Subcutaneous abdominal adipose tissue (tissue), 5 donors: ENCODE data around the gene BMPER.

Experiments used
- H3K27ac ChIP-seq: one replicate; pipeline ENCODE4 v1.7.0; 2013; ENCODE audit warnings: low read depth, mild to moderate bottlenecking, inconsistent platforms, low read length, moderate library complexity
- H3K27me3 ChIP-seq, 5 donors: one replicate each; pipeline ENCODE4 v1.7.0; 2013; ENCODE audit warnings: low read length in 5 of 5, inconsistent platforms in 1 of 5; ENCODE audit not compliant: control insufficient read depth in 5 of 5, insufficient read depth in 4 of 5
- H3K36me3 ChIP-seq, 5 donors: one replicate each; pipeline ENCODE4 v1.7.0; 2013; ENCODE audit warnings: low read length in 5 of 5; ENCODE audit not compliant: control insufficient read depth in 5 of 5, insufficient read depth in 5 of 5
- H3K4me1 ChIP-seq, 5 donors: one replicate each; pipeline ENCODE4 v1.7.0; 2013; ENCODE audit warnings: low read length in 5 of 5, mild to moderate bottlenecking in 3 of 5, moderate library complexity in 1 of 5; ENCODE audit not compliant: control insufficient read depth in 5 of 5, insufficient read depth in 5 of 5
- H3K4me3 ChIP-seq, 5 donors: one replicate each; pipeline ENCODE4 v1.7.0; 2013; ENCODE audit warnings: low read length in 5 of 5, low read depth in 1 of 5
- H3K9ac ChIP-seq, 5 donors: one replicate each; pipeline ENCODE4 v1.7.0; 2013; ENCODE audit warnings: low read length in 5 of 5, mild to moderate bottlenecking in 4 of 5, moderate library complexity in 3 of 5
- H3K9me3 ChIP-seq, 5 donors: one replicate each; pipeline ENCODE4 v1.7.0; 2013; ENCODE audit warnings: low read length in 5 of 5; ENCODE audit not compliant: control insufficient read depth in 5 of 5
- donor health status: healthy.
- donor health status: healthy.
- donor health status: healthy.
- donor health status: healthy.
- donor health status: healthy.

Gene BMPER

DNA sequence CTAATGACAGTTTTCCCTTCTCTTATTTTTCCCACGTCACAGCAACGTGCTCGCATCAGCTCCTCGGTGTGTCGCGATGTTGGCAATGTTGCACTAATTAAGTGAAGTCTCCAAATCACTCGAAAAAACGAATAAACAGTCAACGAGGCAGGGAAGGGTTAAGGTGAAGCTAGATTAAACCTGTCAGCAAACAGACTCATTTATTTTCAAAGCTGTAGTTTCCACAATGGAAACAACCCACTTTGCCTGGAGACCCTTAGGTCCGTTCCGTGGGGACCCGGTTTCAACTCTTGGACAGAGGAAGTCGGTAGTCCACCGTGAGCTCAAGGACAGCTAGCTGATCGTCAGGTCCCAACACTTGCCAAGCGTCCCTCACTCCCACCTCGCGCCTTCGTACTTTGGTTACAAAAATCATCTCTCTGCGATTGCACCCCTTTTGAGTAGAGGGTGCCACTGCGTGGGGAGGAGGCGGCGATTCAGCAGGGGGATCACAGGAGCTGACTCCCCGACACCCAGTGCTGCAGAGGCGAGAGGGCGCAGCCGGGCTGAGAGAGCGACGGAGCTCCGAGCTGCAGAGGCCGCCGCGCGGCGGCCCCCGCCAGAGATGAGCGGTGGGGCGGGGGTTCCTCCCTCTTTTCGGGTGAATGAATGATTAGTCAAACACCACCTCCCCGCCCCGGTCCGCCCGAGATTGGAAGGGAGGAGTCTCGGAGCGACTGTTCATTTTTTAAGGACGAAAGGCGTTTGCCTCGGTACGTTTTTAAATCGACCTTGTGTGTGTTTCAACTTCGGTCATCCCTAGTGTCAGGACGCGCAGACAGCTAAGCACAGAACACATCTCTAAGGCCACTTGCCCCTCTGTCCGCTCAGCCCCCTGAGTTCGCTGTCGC is 1.3 kb upstream of the BMPER start:
- H3K27ac ChIP-seq: peak overlapping the region; percentile 79
- H3K4me3 ChIP-seq: peak overlapping the region; percentile 64 to 84 (median 74)
- no peaks in the 10 kb centered on the region for H3K9me3 ChIP-seq
- no peaks in the 10 kb centered on the region for H3K36me3 ChIP-seq
- peak overlapping the region in 3 of 5 donors; percentile 51 to 77 (median 60) for H3K9ac ChIP-seq
- peaks cover 0 to 23% (median 20%) of the 10 kb centered on the region in 5 donors for H3K4me1 ChIP-seq
- peaks cover 0 to 23% (median 0%) of the 10 kb centered on the region in 5 donors for H3K27me3 ChIP-seq

DNA sequence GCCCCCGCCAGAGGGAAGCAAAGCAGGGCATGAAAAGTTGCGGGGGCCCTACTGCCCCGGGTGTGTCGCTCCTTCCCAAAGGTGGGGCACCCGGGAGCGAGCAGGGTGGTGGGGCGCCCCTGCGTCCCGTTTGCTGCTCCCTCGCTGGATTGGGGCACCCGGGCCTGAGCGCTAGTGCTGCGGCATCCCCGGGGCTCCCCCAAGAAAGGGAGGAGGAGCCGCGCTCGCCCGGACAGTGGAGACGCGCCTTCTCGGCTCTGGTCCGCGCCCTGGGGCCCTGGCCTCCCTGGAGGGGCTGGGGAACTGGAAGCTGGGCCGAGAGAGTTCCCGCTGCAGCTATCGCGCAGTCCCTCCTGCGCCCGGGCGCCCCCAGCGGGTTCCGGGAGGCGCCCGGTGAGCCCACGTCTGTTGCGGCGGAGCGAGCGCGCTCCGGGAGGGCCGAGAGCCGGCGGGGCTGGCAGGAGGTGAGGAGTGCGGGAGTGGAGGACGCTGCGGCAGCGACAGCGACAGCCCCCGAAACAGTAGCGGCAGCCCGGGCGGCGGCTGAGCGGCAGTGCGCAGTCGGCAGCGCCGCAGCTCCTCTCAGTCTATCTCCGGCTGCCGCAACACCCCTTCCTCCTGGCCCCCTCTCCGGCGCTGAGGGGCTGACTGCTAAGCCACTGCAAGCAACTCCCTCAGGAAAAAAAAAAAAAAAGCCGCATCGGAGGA is 504 bp upstream of the BMPER start:
- peak overlapping the region; percentile 64 to 84 (median 74) for H3K4me3 ChIP-seq
- peak overlapping the region; percentile 79 for H3K27ac ChIP-seq
- H3K36me3 ChIP-seq: no peaks in the 10 kb centered on the region
- H3K4me1 ChIP-seq: peaks cover 0 to 23% (median 20%) of the 10 kb centered on the region in 5 donors
- peak overlapping the region in 3 of 5 donors; percentile 51 to 77 (median 60) for H3K9ac ChIP-seq
- peaks cover 0 to 23% (median 0%) of the 10 kb centered on the region in 5 donors for H3K27me3 ChIP-seq
- H3K9me3 ChIP-seq: no peaks in the 10 kb centered on the region

DNA sequence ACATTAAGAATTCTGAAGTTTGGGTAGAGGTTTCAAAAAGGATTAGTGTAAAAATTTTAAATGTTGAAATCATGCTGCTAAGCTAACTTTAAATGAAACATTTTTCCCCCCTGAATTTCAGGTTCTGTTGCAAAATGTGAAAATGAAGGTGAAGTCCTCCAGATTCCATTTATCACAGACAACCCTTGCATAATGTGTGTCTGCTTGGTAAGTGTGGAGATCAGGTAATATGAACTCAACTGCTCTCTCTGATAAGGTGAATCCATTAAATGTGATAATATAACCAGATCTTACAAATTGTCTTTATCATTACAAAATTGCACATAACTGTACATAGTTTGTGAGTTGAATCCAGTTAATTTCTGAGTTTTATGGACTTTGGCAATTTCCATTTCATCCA is 1.4 kb downstream of the BMPER start:
- H3K4me3 ChIP-seq: no peak overlapping the region
- no peak overlapping the region for H3K9ac ChIP-seq
- H3K4me1 ChIP-seq: peaks cover 0 to 23% (median 20%) of the 10 kb centered on the region in 5 donors
- peaks cover 0 to 23% (median 0%) of the 10 kb centered on the region in 5 donors for H3K27me3 ChIP-seq
- H3K27ac ChIP-seq: no peak overlapping the region
- H3K36me3 ChIP-seq: no peaks in the 10 kb centered on the region
- no peaks in the 10 kb centered on the region for H3K9me3 ChIP-seq

DNA sequence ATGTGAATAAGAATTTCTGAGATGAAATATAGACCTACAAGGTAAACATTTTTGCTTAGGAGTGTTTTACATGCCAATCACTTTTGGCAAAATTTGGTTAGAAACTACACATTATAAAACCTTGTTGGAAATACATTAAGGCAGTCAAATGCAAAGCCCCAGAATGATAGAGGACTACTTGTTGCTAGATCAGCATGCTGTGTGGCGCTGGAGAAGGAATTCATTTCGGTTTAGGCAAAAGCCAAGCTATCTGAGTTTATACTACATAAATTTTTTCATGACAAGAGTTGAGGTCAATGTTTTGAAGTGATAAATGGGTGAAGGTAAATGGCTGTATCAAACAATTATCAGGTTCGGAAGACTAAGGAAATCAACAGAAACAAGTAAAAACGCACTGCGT is 2.3 kb downstream of the BMPER start:
- Histone ChIP-seq H3K9ac (no peak overlapping the region), H3K27me3 (peaks cover 0 to 22% (median 0%) of the 10 kb centered on the region in 5 donors), H3K27ac (no peak overlapping the region), H3K9me3 (no peaks in the 10 kb centered on the region), H3K4me3 (no peak overlapping the region), H3K36me3 (no peaks in the 10 kb centered on the region), H3K4me1 (peaks cover 0 to 23% (median 20%) of the 10 kb centered on the region in 5 donors)

DNA sequence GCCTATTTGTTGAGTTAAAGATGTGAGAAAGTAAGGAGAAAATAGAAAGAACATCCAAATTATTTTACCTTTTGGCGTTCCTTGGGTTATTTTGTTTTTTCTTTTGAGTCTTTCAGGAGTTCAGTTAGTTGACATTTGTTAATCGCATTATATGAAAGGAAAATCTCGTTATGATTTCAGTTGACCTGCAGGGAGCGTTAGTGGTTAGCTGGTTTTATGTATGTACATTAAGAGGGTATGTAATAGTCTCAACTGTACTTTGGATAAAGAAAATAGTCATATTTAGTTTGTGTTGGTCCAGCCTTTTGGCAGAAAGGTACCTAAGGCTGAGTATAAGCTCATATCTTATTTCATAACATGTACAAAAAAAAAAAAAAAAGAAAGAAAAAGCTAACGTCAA is 4.0 kb downstream of the BMPER start:
- Histone ChIP-seq H3K4me3 (no peak overlapping the region), H3K27ac (no peak overlapping the region), H3K4me1 (peaks cover 0 to 15% (median 11%) of the 10 kb centered on the region in 5 donors), H3K9ac (no peak overlapping the region), H3K27me3 (peaks cover 0 to 11% (median 0%) of the 10 kb centered on the region in 5 donors), H3K36me3 (no peaks in the 10 kb centered on the region), H3K9me3 (no peaks in the 10 kb centered on the region)

DNA sequence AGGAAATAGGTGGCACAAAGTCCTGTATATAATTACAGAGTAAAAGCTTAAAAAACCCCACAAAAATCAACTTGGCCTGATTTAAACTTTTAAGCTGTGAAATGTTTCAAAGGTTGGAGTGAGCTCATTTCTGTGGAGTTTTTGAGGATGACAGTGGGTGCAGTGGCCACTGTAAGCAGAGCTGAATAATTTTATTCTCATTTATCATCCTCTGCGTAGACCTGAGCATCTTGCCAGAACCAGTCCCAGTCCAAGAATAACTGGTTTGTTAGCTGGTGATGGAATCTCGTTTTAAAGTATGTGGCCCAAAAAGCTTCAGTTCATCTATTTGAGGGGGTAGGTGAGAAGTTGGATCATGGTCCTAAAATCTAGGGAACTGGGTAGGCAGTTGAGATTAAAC is 4.4 kb downstream of the BMPER start:
- H3K36me3 ChIP-seq: no peaks in the 10 kb centered on the region
- no peaks in the 10 kb centered on the region for H3K9me3 ChIP-seq
- H3K27me3 ChIP-seq: peaks cover 0 to 7% (median 0%) of the 10 kb centered on the region in 5 donors
- H3K4me3 ChIP-seq: no peak overlapping the region
- H3K9ac ChIP-seq: no peak overlapping the region
- H3K4me1 ChIP-seq: peaks cover 0 to 10% (median 7%) of the 10 kb centered on the region in 5 donors
- H3K27ac ChIP-seq: no peak overlapping the region

DNA sequence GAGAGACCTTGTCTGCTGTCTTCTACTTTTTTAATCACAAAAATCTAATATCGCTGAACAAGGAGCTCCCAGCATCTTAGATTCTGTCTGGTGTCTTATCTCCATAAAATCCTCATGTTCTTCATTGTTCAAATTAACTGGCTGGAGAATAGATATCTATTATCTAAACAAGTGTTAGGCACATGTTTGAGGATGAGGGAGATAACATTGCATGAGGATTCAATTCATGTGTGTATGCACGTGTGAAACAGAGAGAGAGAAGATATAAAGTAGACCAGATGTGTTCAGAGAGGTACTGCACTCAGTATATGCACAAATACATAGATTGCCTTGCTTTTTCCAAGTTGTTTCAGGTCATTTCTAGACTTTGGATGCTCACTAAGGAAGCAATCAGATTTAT is 5.4 kb downstream of the BMPER start:
- Histone ChIP-seq H3K9ac (no peak overlapping the region), H3K27me3 (peaks cover 0 to 5% (median 0%) of the 10 kb centered on the region in 5 donors), H3K27ac (no peak overlapping the region), H3K9me3 (no peaks in the 10 kb centered on the region), H3K4me3 (no peak overlapping the region), H3K4me1 (peaks cover 0 to 3% (median under 1%) of the 10 kb centered on the region in 5 donors), H3K36me3 (no peaks in the 10 kb centered on the region)

DNA sequence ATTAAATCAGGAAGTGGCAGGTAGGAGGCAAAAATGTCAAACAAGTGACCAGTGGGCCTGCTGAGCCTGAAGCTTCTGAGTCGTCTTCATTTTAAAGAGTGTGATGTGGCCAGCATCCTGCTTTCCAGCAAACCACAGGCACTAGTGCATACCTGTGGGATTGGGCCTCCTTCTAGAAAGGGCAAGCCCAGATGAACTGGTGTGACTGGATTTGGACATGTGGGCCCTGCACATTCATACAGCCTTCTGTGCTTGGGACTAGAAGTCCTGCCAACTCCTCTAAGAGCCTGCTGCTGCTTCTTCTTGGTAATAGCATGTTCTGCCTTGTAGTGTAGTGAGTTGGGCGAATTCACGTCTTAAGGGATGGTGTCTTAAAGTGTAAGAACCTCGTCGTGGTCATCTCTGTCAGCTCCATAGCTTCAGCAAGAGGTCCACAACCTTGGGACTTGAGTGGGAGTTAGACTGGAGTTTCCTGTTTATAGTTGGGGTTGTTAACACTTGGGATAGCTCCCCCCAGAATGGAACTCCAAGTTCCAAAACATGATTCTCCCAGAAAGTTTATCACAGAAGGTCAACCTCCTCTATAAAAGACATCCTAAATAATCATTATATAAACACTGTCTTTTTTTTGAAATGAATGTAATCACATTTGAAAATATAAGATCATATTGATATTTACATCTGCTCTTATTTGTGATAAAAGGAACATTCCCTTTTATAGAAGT is 11.2 kb downstream of the BMPER start:
- Histone ChIP-seq H3K9ac (no peak overlapping the region), H3K27me3 (no peaks in the 10 kb centered on the region), H3K4me1 (peaks cover under 1 to 13% (median 6%) of the 10 kb centered on the region in 5 donors), H3K27ac (no peak overlapping the region), H3K4me3 (no peak overlapping the region), H3K36me3 (peaks cover 0 to 2% (median 0%) of the 10 kb centered on the region in 5 donors), H3K9me3 (no peaks in the 10 kb centered on the region)

DNA sequence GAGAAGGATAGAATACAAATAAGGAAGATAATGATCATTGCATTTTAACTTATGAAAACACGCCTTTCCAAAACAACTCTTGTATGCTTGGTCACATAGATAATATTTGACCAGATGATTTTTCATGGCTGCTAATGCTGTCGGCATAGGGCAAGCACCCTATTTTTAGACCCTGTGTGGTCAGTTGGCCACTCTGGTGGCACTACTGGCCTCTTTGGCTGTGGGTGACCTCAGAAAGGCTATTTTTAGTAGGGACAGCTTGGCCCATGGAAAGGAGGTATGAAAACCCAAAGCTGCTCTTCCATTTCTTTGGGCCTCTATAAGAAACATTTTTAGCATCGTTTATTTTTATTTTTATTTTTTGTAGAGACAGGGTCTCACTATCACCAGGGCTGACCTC is 12.3 kb downstream of the BMPER start:
- no peaks in the 10 kb centered on the region for H3K27me3 ChIP-seq
- H3K9me3 ChIP-seq: no peaks in the 10 kb centered on the region
- H3K9ac ChIP-seq: no peak overlapping the region
- no peak overlapping the region for H3K4me3 ChIP-seq
- H3K36me3 ChIP-seq: peaks cover 0 to 2% (median 0%) of the 10 kb centered on the region in 5 donors
- H3K27ac ChIP-seq: no peak overlapping the region
- peaks cover 3 to 23% (median 18%) of the 10 kb centered on the region in 5 donors for H3K4me1 ChIP-seq
